ENCODE measurements around the gene CFAP97D1.

CFAP97D1 gene

DNA sequence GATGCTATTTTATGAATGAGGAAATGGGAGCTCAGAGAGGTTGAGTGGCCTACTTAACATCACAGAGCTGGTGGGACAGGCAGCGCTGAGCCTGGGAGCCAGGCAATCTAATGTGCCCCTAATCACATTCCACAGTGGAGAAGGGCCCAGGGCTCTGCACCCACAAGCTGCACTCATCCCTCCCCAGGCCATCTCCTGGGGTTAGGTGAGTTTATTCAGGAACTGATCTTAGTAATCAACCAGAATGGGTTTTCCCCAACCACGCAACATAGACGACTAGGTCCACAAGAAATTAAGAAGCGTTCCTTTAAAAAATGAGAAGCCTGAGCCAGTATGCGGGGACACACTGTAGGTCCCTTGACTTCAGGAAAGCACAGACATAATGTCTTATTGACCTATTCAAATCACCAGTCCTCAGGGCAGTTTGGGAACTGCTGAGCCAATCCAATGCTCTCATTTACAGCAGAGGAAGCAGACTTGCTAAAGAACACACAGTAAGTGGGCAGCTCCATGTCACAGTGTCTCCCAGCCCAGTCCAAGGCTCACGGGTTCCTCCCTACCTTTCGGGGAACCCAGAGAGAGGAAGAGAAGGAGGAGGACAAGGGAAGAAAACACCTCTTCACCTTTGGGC is 50.4 kb downstream of the CFAP97D1 start:
- DNase-seq = no peak

DNA sequence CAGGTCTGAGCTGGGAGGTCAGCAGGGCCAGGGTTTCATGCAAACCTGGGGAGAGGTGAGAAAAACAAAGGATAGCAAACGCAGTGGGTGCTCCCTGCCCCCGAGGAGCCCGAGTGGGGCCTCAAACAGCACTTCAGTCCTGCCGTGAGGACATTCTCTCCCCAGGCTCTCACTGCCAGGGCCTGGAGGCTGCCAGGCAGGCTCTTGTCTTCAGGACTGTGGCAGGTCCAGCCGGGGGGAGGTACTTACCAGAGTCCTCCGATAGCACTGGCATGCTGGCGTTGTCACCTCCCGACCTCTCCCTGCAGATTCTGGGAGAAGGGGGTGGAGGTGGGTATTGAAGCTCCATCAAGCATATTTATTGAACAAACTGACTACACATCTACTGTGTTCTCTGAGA is 51.4 kb downstream of the CFAP97D1 start:
- DNase-seq = no peak

DNA sequence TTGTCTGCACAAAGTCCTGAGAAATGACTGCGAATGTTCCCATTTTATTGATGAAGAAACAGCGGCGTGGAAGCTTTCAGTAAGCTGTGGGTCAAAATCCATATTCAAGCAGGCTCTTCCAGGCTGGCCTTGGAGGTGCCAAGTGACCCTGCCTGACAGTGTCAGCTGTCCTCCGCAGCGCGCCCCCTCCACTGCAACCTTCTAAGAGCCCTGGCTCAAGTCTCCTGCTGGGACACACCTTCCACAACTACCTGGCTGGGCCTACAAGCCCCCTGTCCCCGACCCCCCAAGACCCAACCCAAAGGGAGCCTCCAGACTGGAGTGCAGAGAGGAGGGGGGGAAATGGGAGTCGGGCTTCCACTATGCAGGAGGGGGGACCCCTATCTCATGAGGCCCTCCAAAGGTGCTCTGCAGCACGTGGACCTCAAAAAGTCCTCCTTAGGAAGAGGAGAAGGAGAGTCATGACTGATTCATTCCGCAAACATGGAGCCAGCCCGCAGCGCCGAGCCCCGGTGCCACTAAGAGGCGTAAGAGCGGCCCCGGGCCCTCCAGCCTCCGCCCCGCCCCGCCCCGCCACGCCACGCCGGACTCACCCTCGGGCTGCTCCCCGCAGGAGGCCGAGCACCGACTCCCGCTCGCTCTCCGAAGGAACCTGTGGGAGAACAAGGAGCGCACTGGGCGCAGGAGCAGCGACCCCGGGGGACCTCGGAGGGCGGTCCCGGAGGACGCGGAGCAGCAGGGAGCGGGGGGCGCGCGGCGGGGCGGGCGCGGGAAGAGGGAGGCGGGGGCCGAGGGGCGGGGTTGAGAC is 52.1 kb downstream of the CFAP97D1 start:
- no peak for DNase-seq

DNA sequence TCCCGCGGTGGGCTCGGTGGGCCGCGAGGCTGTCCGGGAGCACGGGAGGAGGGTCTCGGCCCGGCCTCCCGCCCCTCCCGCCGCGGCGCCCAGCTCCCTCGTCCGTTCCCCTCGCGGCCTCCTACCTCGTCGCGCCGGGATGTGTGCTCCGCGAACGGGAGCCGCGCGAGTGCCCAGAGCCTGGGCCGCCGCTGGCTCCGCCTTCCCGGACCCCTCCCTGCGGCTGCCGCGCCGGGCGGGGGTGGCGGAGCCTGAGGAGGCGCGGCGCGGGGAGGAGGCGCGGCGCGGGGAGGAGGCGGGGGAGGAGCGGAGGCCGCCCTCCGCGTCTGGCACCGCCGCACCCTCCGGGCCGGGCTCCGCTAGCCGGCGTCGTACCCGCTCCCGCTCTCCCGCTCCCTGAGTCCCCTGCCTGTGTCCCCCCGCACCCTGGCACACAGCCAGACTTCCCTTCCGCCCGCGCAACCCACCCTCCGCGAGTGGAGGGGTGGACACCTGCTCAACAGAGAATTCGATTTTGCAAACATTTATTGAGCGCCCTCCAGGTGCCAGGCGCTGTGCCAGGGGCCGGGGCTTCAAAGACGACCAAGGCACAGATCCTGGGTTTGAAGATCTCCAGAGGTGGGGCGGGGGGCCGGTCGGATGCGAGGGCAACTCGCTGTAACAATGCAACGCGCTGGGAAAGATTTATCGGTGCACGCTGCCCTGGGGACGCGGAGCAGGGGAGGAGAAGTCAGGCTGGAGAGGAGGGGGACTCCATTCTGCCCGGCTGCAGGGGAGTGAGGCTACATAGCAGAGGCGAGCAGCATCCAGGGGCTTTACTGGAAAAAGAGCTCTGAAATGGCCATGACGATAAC is 53.0 kb downstream of the CFAP97D1 start, which contains the start of gene MPP3:
TSS of gene MPP3 (minus strand) at position 171 of the 854 bp plus-strand sequence. CDS start 1,240 bp downstream, outside the sequence.
- no peak for DNase-seq

DNA sequence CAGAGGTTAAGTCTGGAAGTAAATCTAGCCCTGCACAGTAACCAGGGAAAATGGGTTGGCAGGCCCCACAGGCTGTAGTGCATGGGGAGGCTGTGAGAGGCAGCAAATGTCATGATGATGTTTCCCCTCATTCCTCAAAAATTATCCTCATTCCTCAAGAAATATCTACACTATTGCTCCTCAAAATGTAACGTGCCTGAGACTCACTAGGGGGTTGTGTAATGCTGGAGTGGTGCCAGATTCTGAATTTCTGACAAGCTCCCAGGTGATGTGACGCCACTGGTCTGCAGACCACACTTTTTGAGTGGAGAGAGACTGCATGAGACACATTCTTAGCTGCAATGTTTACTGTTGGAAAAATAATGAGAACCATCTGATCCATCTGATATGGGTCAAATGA is 53.9 kb downstream of the CFAP97D1 start:
- DNase-seq = no peak
